Measurements from ENCODE around the gene SLC5A9. TPM values are rescaled to one million over a fixed set of nuclear protein-coding genes. Genes with fewer than 3 reads are reported as not detected.

Gene SLC5A9
- total and polyA plus RNA-seq, 2 of the 13 experiments (the other 11 are each of a cell fraction or from before 2014, with no cell fraction given), result 42.0 to 65.0 TPM

DNA sequence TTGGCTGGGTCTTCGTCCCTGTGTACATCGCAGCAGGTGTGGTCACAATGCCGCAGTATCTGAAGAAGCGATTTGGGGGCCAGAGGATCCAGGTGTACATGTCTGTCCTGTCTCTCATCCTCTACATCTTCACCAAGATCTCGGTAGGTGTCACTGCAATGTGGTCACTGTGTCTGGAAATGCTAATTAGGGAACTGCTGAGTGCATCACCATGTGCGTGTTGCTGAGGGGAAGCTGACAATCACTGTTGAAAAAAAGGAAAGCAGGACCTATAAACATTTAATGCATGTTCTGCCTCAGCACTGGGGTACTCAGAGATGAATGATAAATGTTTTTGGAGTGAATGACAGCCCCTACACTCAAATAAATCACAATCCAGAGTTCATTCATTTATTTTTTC, 6.8 kb downstream of the SLC5A9 start (continued):
- no peak for TF ChIP-seq ZNF317 (CRISPR knock-in tag; IDR thresholded peaks at IDR 0.05)
- TF ChIP-seq, protein P1, sequence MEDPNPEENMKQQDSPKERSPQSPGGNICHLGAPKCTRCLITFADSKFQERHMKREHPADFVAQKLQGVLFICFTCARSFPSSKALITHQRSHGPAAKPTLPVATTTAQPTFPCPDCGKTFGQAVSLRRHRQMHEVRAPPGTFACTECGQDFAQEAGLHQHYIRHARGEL (CRISPR knock-in tag; IDR thresholded peaks at IDR 0.05), result no peak
- no peak for TF ChIP-seq RBAK (CRISPR knock-in tag; IDR thresholded peaks at IDR 0.05)
- no peak for TF ChIP-seq EED (CRISPR knock-in tag; IDR thresholded peaks at IDR 0.05)
- no peak for TF ChIP-seq SYNCRIP (IDR thresholded peaks at IDR 0.05; ENCODE audit: insufficient read depth, low read depth, low read length)
- no peak for TF ChIP-seq NAIF1 (CRISPR knock-in tag; IDR thresholded peaks at IDR 0.05; ENCODE audit: borderline replicate concordance)
- TF ChIP-seq ZNF460 (CRISPR knock-in tag; IDR thresholded peaks at IDR 0.05; ENCODE audit: borderline replicate concordance), result no peak

GRCh38 chr1:48230236-48230635, 7.7 kb downstream of the SLC5A9 start:
- WGBS (ENCODE audit: low lambda C conversion rate), result 95% methylated on average over 4 of the region's 4 CpGs
- Histone ChIP-seq H4K20me1 (ENCODE audit: insufficient read depth, low read length) (no peaks in the 10 kb centered on the region), H3K27me3 (ENCODE audit: control insufficient read depth in 1 of 2, insufficient read depth in 2 of 2, low read length in 2 of 2) (no peaks in the 10 kb centered on the region), H2AFZ (ENCODE audit: low read length) (no peak overlapping the region), H3K4me1 (ENCODE audit: insufficient read depth, low read length) (peaks cover 24% of the 10 kb centered on the region), H3K27ac (ENCODE audit: extremely low read length, insufficient read depth, low read length) (no peak overlapping the region), H3K79me2 (ENCODE audit: insufficient read depth, low read length) (no peaks in the 10 kb centered on the region), H3K4me3 (replicated peaks in 1 of 3; ENCODE audit: insufficient read depth in 1 of 3, low read depth in 2 of 3, low read length in 3 of 3) (no peak overlapping the region), H3K36me3 (replicated peaks in 1 of 2; ENCODE audit: control insufficient read depth in 1 of 2, insufficient read depth in 2 of 2, low read length in 2 of 2) (peaks cover 30 to 70% of the 10 kb centered on the region in 2 experiments), H3K9me3 (ENCODE audit: low read length) (no peaks in the 10 kb centered on the region), H3K9ac (ENCODE audit: insufficient read depth, low read depth, low read length) (no peak overlapping the region), H3K4me2 (ENCODE audit: low read depth, low read length) (no peak overlapping the region)
- ChIA-PET CTCF (ENCODE audit: low intra/inter-chr PET ratio, low total read pairs) (no interaction called here), POLR2A (no interaction called here)
- ATAC-seq (no peak), DNase-seq (ENCODE audit: low spot score) (no peak), FAIRE-seq (no peak)
- in situ Hi-C loops (cut with HindIII; ENCODE audit: extremely low pct_ligation_motif_present, low pct_unique_long_range_greater_than_20kb) (no loop called here), intact Hi-C loops (cut with micrococcal nuclease; ENCODE audit: unreplicated experiment) (no loop called here)
- no TSS peak for BruUV-seq (replicated peaks)
- TF ChIP-seq ZHX2 (IDR thresholded peaks at IDR 0.05; ENCODE audit: low read depth) (no peak), ZHX2 (CRISPR knock-in tag; IDR thresholded peaks at IDR 0.05; ENCODE audit: borderline replicate concordance) (no peak), MBNL3 (CRISPR knock-in tag; conservative IDR thresholded peaks at IDR 0.05) (no peak), TOE1 (CRISPR knock-in tag; IDR thresholded peaks at IDR 0.05) (no peak), CENPX (CRISPR knock-in tag; IDR thresholded peaks at IDR 0.05) (no peak), TCF7 (IDR thresholded peaks at IDR 0.05; ENCODE audit: low read depth) (no peak), ZSCAN25 (CRISPR knock-in tag; IDR thresholded peaks at IDR 0.05) (no peak), ZNF790 (CRISPR knock-in tag; IDR thresholded peaks at IDR 0.05; ENCODE audit: borderline replicate concordance) (no peak), ATF1 (CRISPR knock-in tag; IDR thresholded peaks at IDR 0.05) (no peak)
- TF ChIP-seq, protein P2, sequence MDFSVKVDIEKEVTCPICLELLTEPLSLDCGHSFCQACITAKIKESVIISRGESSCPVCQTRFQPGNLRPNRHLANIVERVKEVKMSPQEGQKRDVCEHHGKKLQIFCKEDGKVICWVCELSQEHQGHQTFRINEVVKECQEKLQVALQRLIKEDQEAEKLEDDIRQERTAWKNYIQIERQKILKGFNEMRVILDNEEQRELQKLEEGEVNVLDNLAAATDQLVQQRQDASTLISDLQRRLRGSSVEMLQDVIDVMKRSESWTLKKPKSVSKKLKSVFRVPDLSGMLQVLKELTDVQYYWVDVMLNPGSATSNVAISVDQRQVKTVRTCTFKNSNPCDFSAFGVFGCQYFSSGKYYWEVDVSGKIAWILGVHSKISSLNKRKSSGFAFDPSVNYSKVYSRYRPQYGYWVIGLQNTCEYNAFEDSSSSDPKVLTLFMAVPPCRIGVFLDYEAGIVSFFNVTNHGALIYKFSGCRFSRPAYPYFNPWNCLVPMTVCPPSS (IDR thresholded peaks at IDR 0.05), result no peak
- TF ChIP-seq, protein P3, sequence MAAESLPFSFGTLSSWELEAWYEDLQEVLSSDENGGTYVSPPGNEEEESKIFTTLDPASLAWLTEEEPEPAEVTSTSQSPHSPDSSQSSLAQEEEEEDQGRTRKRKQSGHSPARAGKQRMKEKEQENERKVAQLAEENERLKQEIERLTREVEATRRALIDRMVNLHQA (CRISPR knock-in tag; IDR thresholded peaks at IDR 0.05), result no peak
